Neural cell (in vitro differentiated cells): ENCODE results near the gene NCOR1. TPM values are rescaled to one million over a fixed set of nuclear protein-coding genes. Genes with fewer than 3 reads are reported as not detected.

ENCODE experiments used
- H2AFZ ChIP-seq: fragments of 200-600, 300-800 bp; sonication (generic), shearing (Covaris generic); 2 replicates; pipeline ENCODE4 v1.6.0; 2014; ENCODE audit warnings: low read depth, mild to moderate bottlenecking, antibody characterized with exemption, low read length, moderate library complexity
- H3F3A ChIP-seq: fragments of 200-600 bp; shearing (Covaris generic); 2 replicates; pipeline ENCODE4 v1.6.1; 2016; ENCODE audit warnings: mild to moderate bottlenecking, moderate library complexity, mixed read lengths, antibody characterized with exemption, low read length; ENCODE audit not compliant: insufficient read depth, poor library complexity, severe bottlenecking
- H3K27ac ChIP-seq: fragments of 200-600, 300-800 bp; sonication (generic), shearing (Covaris generic); 2 replicates; pipeline ENCODE4 v1.5.1; 2014; ENCODE audit warnings: mild to moderate bottlenecking, low read length, moderate library complexity
- H3K27me3 ChIP-seq: fragments of 300-800, 200-600 bp; sonication (generic), shearing (Covaris generic); 2 replicates; pipeline ENCODE4 v1.6.0; 2014; ENCODE audit warnings: mild to moderate bottlenecking, low read depth, low read length, moderate library complexity; ENCODE audit not compliant: insufficient read depth
- H3K36me3 ChIP-seq: fragments of 300-800, 200-600 bp; sonication (generic), shearing (Covaris generic); 2 replicates; pipeline ENCODE4 v1.5.1; 2014; ENCODE audit warnings: mild to moderate bottlenecking, antibody characterized with exemption, low read length, moderate library complexity; ENCODE audit not compliant: insufficient read depth
- H3K4me2 ChIP-seq: fragments of 300-800, 200-600 bp; sonication (generic), shearing (Covaris generic); 2 replicates; pipeline ENCODE4 v1.6.0; 2014; ENCODE audit warnings: mild to moderate bottlenecking, low read length
- H3K4me3 ChIP-seq: fragments of 300-800, 200-600 bp; sonication (generic), shearing (Covaris generic); 2 replicates; pipeline ENCODE4 v1.5.1; 2014; ENCODE audit warnings: mild to moderate bottlenecking, low read length, moderate library complexity
- H3K79me2 ChIP-seq: fragments of 200-600 bp; shearing (Covaris generic); replicated peaks from 2 replicates; pipeline ENCODE4 v1.6.0; 2014; ENCODE audit warnings: mild to moderate bottlenecking, low read length, moderate library complexity; ENCODE audit not compliant: insufficient read depth
- H3K9ac ChIP-seq: fragments of 300-800, 200-600 bp; sonication (generic), shearing (Covaris generic); 2 replicates; pipeline ENCODE4 v1.6.1; 2016; ENCODE audit warnings: mild to moderate bottlenecking, low read length, mixed read lengths
- H3K9me2 ChIP-seq: fragments of 200-600 bp; shearing (Covaris generic); 2 replicates; pipeline ENCODE4 v1.6.1; 2016; ENCODE audit warnings: mild to moderate bottlenecking, low read length, mixed read lengths; ENCODE audit not compliant: insufficient read depth
- H3K9me3 ChIP-seq: fragments of 200-600, 300-800 bp; sonication (generic), shearing (Covaris generic); 2 replicates; pipeline ENCODE4 v1.6.1; 2016; ENCODE audit warnings: mild to moderate bottlenecking, mixed run types, low read length, moderate library complexity, mixed read lengths
- H4K20me1 ChIP-seq: fragments of 200-600 bp; shearing (Covaris generic); 2 replicates; pipeline ENCODE4 v1.6.1; 2016; ENCODE audit warnings: mild to moderate bottlenecking, mixed run types; ENCODE audit not compliant: insufficient read depth
- CTCF ChIP-seq: fragments of 450-650 bp; IDR thresholded peaks from 2 replicates; pipeline ENCODE4 v1.5.1; 2014; ENCODE audit warnings: antibody characterized with exemption, mild to moderate bottlenecking, moderate library complexity; ENCODE audit not compliant: poor library complexity, severe bottlenecking
- EP300 ChIP-seq: fragments of 450-650 bp; conservative IDR thresholded peaks from 2 replicates; pipeline ENCODE4 v1.6.1; 2014; ENCODE audit warnings: antibody characterized with exemption, mild to moderate bottlenecking, moderate library complexity; ENCODE audit not compliant: poor library complexity, severe bottlenecking
- EZH2 ChIP-seq: fragments of 200-600, 300-800 bp; shearing (Covaris generic), sonication (generic); IDR thresholded peaks from 2 replicates; pipeline ENCODE4 v1.6.1; 2014; ENCODE audit warnings: antibody characterized with exemption, low read length, borderline replicate concordance, mild to moderate bottlenecking; ENCODE audit not compliant: insufficient read depth, poor library complexity, severe bottlenecking
- MXI1 ChIP-seq: fragments of 450-650 bp; conservative IDR thresholded peaks from 2 replicates; pipeline ENCODE4 v1.6.1; 2014; ENCODE audit warnings: antibody characterized with exemption, mild to moderate bottlenecking; ENCODE audit not compliant: poor library complexity, severe bottlenecking
- POLR2AphosphoS5 ChIP-seq: IDR thresholded peaks from 2 replicates; pipeline ENCODE4 v1.6.1; 2012
- RAD21 ChIP-seq: fragments of 450-650 bp; conservative IDR thresholded peaks from 2 replicates; pipeline ENCODE4 v1.6.1; 2014; ENCODE audit warnings: antibody characterized with exemption, mild to moderate bottlenecking, moderate library complexity
- REST ChIP-seq: IDR thresholded peaks from 2 replicates; pipeline ENCODE4 v1.6.1; 2012; ENCODE audit warnings: borderline replicate concordance
- SMC3 ChIP-seq: fragments of 450-650 bp; conservative IDR thresholded peaks from 2 replicates; pipeline ENCODE4 v1.6.1; 2014; ENCODE audit warnings: antibody characterized with exemption, mild to moderate bottlenecking, moderate library complexity; ENCODE audit not compliant: poor library complexity
- TAF1 ChIP-seq: IDR thresholded peaks from 2 replicates; pipeline ENCODE4 v1.6.1; 2012; ENCODE audit warnings: low read depth
- polyA plus RNA-seq: library from polyadenylated mRNA; depleted of rRNA; stranded (reverse); fragments of >200 nt; gene quantifications from 2 replicates; pipeline ENCODE4 v1.2.3, GENCODE V29; 2014

NCOR1 gene
- polyA plus RNA-seq, 1 donor from 2014 or later, result 26.9 TPM

GRCh38 chr17:16189791-16190348 lies 25.5 kb downstream of the NCOR1 start:
- Histone ChIP-seq H3K27me3 (no peaks in the 10 kb centered on the region), H4K20me1 (no peaks in the 10 kb centered on the region), H3F3A (no peaks in the 10 kb centered on the region), H3K9me3 (no peaks in the 10 kb centered on the region), H2AFZ (no peak overlapping the region), H3K9ac (no peak overlapping the region), H3K9me2 (no peaks in the 10 kb centered on the region), H3K27ac (no peak overlapping the region), H3K4me2 (no peak overlapping the region), H3K79me2 (peaks cover 21% of the 10 kb centered on the region), H3K36me3 (no peaks in the 10 kb centered on the region), H3K4me3 (no peak overlapping the region)
- TF ChIP-seq SMC3, result no peak
- TF ChIP-seq RAD21, result no peak
- no peak for TF ChIP-seq MXI1
- TF ChIP-seq CTCF, result no peak
- TF ChIP-seq POLR2AphosphoS5, result no peak
- no peak for TF ChIP-seq EZH2
- no peak for TF ChIP-seq EP300
- no peak for TF ChIP-seq TAF1
- no peak for TF ChIP-seq REST

- TF ChIP-seq CTCF (no peak), EZH2 (no peak), MXI1 (no peak), SMC3 (no peak), RAD21 (no peak), POLR2AphosphoS5 (no peak), TAF1 (no peak), REST (no peak), EP300 (no peak)
- Histone ChIP-seq H3K4me2 (no peak overlapping the region), H3K9me2 (no peaks in the 10 kb centered on the region), H4K20me1 (no peaks in the 10 kb centered on the region), H2AFZ (no peak overlapping the region), H3K9me3 (no peaks in the 10 kb centered on the region), H3K27ac (no peak overlapping the region), H3K9ac (no peak overlapping the region), H3K79me2 (peaks cover 19% of the 10 kb centered on the region), H3K27me3 (no peaks in the 10 kb centered on the region), H3F3A (no peaks in the 10 kb centered on the region), H3K36me3 (no peaks in the 10 kb centered on the region), H3K4me3 (no peak overlapping the region)
Measured at GRCh38 chr17:16187642-16188041, 27.7 kb downstream of the NCOR1 start.
